ENCODE measurements around the gene BEGAIN.

Gene BEGAIN

DNA sequence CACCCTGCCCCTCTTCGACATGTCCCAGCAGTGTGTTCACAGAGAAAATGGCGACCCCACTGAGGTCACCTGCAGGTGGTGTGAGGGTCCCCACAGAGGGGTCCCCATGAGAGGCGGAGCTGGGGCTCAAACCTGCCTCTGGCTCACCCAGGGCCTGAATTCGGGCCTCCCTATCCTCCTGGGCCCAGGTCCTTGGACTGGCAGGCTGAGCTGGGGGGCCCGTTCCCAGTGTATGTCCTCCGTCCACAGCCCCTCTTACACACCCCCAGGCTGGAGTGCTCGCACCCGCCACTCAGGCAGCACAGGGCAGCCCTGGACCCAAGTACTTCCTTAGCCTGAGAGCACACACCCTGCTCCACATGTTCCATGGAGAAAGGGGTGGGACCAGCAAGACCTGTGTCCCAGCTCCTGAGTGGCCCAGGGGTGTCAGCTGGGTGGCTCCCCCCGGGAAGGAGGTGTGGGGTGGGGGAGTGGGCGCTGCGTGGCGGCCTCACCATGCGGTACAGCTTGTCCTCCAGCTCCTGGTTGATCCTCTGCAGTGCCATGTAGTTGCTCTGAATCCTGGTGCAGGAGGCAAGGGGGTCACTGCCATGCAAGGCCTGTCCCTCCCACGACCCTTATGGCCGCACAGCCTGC is 42.6 kb downstream of the BEGAIN start:
- H3K4me3 ChIP-seq (ENCODE audit: low read depth, low read length): no peak overlapping the region
- H3K9me3 ChIP-seq (ENCODE audit: control insufficient read depth, insufficient read depth, low read depth, low read length): no peaks in the 10 kb centered on the region
- H3K36me3 ChIP-seq (ENCODE audit: control insufficient read depth, insufficient read depth, low read length): no peaks in the 10 kb centered on the region
- H3K27me3 ChIP-seq (ENCODE audit: control insufficient read depth, insufficient read depth, low read length): peaks cover 19% of the 10 kb centered on the region
- H3K27ac ChIP-seq (ENCODE audit: low read depth, low read length): no peak overlapping the region
- no peak overlapping the region for H3K9ac ChIP-seq (ENCODE audit: low read length)
- peaks cover 15% of the 10 kb centered on the region for H3K4me1 ChIP-seq (ENCODE audit: control insufficient read depth, insufficient read depth, low read length)

DNA sequence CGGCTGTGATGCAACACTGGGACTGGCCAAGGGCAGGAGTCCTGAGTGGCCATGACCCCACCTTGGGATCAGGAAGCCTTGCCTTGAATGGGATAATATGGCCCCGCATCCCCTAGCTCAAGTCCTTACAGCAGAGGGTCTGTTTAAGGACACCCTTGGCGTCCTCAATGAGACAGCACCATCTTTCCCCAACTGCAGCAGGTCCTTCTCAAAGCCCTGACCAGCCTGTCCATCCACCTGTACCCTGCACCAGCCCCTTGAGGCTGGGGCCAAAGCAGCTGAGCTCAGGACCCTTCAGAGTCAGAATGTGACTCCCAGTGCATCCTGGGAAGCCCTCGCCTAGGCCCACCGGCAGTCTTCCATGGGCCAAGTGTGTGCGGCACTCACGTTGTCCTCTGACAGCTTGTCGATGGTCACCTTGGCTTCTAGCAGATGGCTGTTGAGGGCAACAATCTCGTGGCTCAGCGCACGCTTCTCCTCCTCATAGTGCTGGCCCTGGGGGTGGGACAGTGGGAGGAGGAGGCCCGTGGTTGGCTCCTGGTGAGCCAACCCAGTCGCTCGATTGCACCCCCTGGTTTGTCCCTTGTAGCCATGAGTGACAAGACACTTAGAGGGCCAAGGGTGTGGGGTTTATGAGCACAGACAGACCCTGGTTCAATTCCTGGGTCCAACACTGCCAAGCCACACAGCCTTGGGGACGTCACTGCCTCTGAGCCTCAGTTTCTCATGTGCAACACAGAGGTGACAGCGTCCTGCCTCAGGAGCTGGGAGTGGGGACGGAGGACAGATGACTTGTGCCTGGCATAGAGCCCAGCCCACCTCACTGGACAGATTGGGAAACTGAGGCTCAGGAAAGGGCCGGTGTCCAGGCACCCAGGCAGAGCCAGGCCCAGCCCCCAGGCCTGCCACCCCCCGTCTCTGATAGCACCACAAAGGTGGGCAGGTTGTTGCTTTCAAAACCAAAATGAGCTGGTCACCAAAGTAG is 43.5 kb downstream of the BEGAIN start:
- Histone ChIP-seq H3K9ac (ENCODE audit: low read length) (no peak overlapping the region), H3K4me1 (ENCODE audit: control insufficient read depth, insufficient read depth, low read length) (peaks cover 15% of the 10 kb centered on the region), H3K27me3 (ENCODE audit: control insufficient read depth, insufficient read depth, low read length) (peaks cover 19% of the 10 kb centered on the region), H3K9me3 (ENCODE audit: control insufficient read depth, insufficient read depth, low read depth, low read length) (no peaks in the 10 kb centered on the region), H3K27ac (ENCODE audit: low read depth, low read length) (no peak overlapping the region), H3K4me3 (ENCODE audit: low read depth, low read length) (no peak overlapping the region), H3K36me3 (ENCODE audit: control insufficient read depth, insufficient read depth, low read length) (no peaks in the 10 kb centered on the region)

DNA sequence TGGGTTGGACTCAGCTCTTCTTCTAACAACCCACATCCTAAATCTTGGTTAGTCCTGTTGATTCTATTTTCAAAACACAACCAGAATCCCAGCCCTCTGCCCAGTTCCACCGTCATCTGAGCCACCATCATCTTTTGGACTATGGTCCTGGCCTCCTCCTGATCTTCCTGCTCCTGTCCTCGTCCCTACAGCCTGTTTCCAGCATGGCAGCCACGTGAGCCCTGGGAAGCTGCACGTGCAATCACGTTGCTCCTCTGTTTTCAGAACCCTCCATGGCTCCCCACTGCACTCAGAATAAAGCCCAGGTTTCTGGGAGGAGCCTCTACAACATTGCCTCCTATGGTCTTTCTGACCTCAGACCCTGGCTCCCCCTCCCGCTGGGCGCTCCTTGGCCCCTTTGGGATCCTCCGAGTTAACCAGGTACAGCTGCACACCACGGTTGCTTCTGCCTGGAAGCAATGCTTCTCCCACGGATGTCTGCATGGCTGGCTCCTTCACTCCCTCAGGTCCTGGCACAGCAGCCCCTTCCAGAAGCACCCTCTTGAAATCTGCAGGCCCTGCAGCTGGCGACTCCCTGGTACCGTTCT is 44.5 kb downstream of the BEGAIN start:
- no peak overlapping the region for H3K27ac ChIP-seq (ENCODE audit: low read depth, low read length)
- H3K9ac ChIP-seq (ENCODE audit: low read length): no peak overlapping the region
- no peaks in the 10 kb centered on the region for H3K9me3 ChIP-seq (ENCODE audit: control insufficient read depth, insufficient read depth, low read depth, low read length)
- H3K27me3 ChIP-seq (ENCODE audit: control insufficient read depth, insufficient read depth, low read length): peaks cover 12% of the 10 kb centered on the region
- H3K36me3 ChIP-seq (ENCODE audit: control insufficient read depth, insufficient read depth, low read length): no peaks in the 10 kb centered on the region
- peaks cover 15% of the 10 kb centered on the region for H3K4me1 ChIP-seq (ENCODE audit: control insufficient read depth, insufficient read depth, low read length)
- H3K4me3 ChIP-seq (ENCODE audit: low read depth, low read length): no peak overlapping the region

GRCh38 chr14:100541621-100542560 is 45.3 kb downstream of the BEGAIN start:
- no peaks in the 10 kb centered on the region for H3K36me3 ChIP-seq (ENCODE audit: control insufficient read depth, insufficient read depth, low read length)
- no peak overlapping the region for H3K4me3 ChIP-seq (ENCODE audit: low read depth, low read length)
- H3K4me1 ChIP-seq (ENCODE audit: control insufficient read depth, insufficient read depth, low read length): peaks cover 15% of the 10 kb centered on the region
- H3K27ac ChIP-seq (ENCODE audit: low read depth, low read length): no peak overlapping the region
- H3K27me3 ChIP-seq (ENCODE audit: control insufficient read depth, insufficient read depth, low read length): peaks cover 4% of the 10 kb centered on the region
- H3K9ac ChIP-seq (ENCODE audit: low read length): no peak overlapping the region
- no peaks in the 10 kb centered on the region for H3K9me3 ChIP-seq (ENCODE audit: control insufficient read depth, insufficient read depth, low read depth, low read length)

GRCh38 chr14:100540926-100541620 is 46.1 kb downstream of the BEGAIN start:
- H3K27ac ChIP-seq (ENCODE audit: low read depth, low read length): no peak overlapping the region
- no peaks in the 10 kb centered on the region for H3K36me3 ChIP-seq (ENCODE audit: control insufficient read depth, insufficient read depth, low read length)
- H3K27me3 ChIP-seq (ENCODE audit: control insufficient read depth, insufficient read depth, low read length): no peaks in the 10 kb centered on the region
- H3K9ac ChIP-seq (ENCODE audit: low read length): no peak overlapping the region
- H3K4me1 ChIP-seq (ENCODE audit: control insufficient read depth, insufficient read depth, low read length): peaks cover 15% of the 10 kb centered on the region
- H3K4me3 ChIP-seq (ENCODE audit: low read depth, low read length): no peak overlapping the region
- H3K9me3 ChIP-seq (ENCODE audit: control insufficient read depth, insufficient read depth, low read depth, low read length): no peaks in the 10 kb centered on the region

DNA sequence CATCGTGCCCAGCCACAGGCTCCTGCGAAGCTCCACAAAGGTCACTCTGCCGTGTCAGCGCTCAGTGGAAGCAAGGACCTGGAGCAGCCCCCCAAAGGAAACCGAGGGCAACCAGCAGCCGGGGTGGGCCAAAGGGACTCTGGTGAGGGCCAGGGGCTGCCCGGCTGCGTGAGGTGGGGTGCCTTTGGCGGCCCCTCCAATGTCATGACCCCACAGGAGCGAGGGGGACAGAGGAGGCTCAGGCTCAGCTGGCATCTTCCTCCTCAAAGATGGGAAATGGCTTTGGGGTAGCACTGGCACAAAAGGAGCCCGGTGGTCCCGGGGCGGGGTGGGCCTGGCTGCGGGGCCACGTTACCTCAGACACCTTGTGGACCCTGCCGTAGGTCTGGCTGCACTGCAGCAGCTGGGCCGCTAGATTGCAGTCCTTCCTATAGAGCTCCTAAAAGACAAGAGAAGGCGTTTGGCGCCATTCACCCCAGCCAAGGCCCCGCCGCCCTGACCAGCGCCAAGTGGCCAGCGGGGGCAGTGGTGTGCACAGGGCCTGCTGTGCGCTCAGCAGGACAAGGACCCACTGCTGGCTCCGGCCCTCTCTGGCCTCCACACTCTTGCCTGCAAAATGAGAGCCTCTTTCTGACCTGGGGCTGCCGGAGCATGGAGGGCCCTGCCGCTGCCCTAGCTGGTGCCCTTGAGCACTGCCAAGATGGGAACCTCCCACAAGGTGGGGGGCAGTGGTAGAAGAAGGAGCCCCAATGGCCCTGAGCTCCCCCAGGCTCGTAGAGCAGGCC is 46.9 kb downstream of the BEGAIN start:
- Histone ChIP-seq H3K4me3 (ENCODE audit: low read depth, low read length) (no peak overlapping the region), H3K9ac (ENCODE audit: low read length) (no peak overlapping the region), H3K27ac (ENCODE audit: low read depth, low read length) (no peak overlapping the region), H3K27me3 (ENCODE audit: control insufficient read depth, insufficient read depth, low read length) (no peaks in the 10 kb centered on the region), H3K9me3 (ENCODE audit: control insufficient read depth, insufficient read depth, low read depth, low read length) (no peaks in the 10 kb centered on the region), H3K36me3 (ENCODE audit: control insufficient read depth, insufficient read depth, low read length) (no peaks in the 10 kb centered on the region), H3K4me1 (ENCODE audit: control insufficient read depth, insufficient read depth, low read length) (peaks cover 8% of the 10 kb centered on the region)

DNA sequence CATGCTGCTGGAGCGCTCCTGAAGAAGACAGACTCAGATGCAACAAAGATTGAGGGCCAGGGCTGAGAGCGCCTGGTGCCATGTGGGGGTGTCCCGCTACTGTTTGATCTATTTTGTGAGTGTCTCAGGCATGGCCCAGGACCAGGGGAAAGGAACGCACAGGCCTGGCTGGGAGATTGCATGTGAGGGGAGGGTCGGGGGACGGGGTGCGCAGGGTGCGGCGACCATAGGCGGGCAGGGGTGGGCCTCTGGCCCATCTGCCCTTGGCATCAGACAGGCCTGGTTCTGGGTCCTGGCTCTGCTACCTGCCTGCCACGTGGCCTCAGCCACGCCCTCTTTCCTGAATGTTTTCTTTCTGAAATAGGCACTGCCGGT is 47.5 kb downstream of the BEGAIN start:
- H3K9ac ChIP-seq (ENCODE audit: low read length): no peak overlapping the region
- no peaks in the 10 kb centered on the region for H3K9me3 ChIP-seq (ENCODE audit: control insufficient read depth, insufficient read depth, low read depth, low read length)
- no peaks in the 10 kb centered on the region for H3K36me3 ChIP-seq (ENCODE audit: control insufficient read depth, insufficient read depth, low read length)
- H3K27me3 ChIP-seq (ENCODE audit: control insufficient read depth, insufficient read depth, low read length): no peaks in the 10 kb centered on the region
- no peak overlapping the region for H3K27ac ChIP-seq (ENCODE audit: low read depth, low read length)
- H3K4me1 ChIP-seq (ENCODE audit: control insufficient read depth, insufficient read depth, low read length): peaks cover 2% of the 10 kb centered on the region
- no peak overlapping the region for H3K4me3 ChIP-seq (ENCODE audit: low read depth, low read length)

DNA sequence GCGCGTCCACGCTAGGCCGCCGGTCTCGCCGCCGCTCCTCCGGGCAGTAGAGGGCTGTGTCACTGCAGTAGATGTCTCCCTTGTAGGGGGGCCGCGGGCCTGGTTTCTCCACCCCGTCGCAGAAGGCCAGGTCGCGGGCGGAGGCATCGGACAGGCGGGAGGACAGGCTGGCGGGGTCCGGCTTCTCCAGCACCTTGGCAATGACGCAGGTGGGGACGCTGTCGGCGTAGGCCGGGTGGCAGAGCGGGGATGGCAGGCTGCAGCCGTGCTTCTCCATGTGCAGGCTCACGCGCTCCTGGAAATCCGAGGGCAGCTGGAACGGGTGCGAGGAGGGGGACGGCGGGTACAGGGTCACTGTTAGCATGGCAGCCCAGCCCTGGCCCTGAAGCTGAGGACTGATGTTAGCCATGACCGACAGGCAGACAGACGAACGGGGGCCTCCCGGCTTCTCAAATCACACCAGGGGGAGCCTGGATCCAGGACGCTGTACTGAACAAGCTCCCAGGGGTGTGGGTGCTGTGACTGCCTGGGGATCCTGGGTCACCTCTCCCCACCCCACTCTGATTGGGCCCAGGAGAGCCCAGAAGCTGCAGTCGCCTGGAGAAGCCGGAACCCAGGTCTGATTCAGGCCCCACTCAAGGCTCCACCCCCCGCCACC is 48.1 kb downstream of the BEGAIN start:
- Histone ChIP-seq H3K4me1 (ENCODE audit: control insufficient read depth, insufficient read depth, low read length) (no peaks in the 10 kb centered on the region; the same call in 1 of the 2 replicates), H3K9me3 (ENCODE audit: control insufficient read depth, insufficient read depth, low read depth, low read length) (no peaks in the 10 kb centered on the region), H3K9ac (ENCODE audit: low read length) (no peak overlapping the region), H3K4me3 (ENCODE audit: low read depth, low read length) (no peak overlapping the region), H3K27me3 (ENCODE audit: control insufficient read depth, insufficient read depth, low read length) (no peaks in the 10 kb centered on the region), H3K27ac (ENCODE audit: low read depth, low read length) (no peak overlapping the region), H3K36me3 (ENCODE audit: control insufficient read depth, insufficient read depth, low read length) (no peaks in the 10 kb centered on the region)

DNA sequence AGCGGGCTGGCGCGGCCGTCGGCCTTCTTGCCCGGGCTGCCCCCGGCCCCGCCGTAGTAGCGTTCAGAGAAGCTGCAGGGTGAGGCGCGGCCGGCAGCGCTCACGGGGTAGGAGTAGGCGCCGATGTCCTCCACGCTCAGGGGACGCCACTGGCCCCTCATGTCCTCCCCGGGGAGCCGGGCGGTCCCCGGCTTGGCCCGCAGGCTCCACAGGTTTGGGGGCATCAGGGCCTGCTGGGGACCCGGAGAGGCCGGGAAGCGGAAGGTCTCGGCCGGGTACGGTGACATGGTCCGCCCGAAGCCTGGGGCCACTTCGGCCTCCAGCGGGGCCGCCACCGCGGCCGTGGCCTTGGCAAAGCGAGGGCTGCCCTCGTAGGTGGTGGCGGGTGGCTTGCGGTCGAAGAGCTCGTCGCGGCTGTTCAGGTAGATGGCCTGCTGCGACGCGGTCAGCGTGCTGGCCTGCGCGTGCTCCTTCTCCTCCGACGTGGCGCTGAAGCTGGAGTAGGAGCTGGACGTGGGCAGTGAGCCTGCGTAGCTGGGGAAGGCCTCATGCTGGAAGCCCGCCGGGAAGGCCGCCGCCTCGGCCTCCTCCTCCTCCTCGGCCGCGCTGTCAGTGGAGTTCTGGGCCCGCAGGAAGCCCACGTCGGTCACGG is 48.7 kb downstream of the BEGAIN start:
- H3K4me1 ChIP-seq (ENCODE audit: control insufficient read depth, insufficient read depth, low read length): no peaks in the 10 kb centered on the region; the same call in 1 of the 2 replicates
- H3K9me3 ChIP-seq (ENCODE audit: control insufficient read depth, insufficient read depth, low read depth, low read length): no peaks in the 10 kb centered on the region

More for the DNA sequence above, 48.7 kb downstream of the BEGAIN start:
- H3K4me3 ChIP-seq (ENCODE audit: low read depth, low read length): no peak overlapping the region
- no peaks in the 10 kb centered on the region for H3K27me3 ChIP-seq (ENCODE audit: control insufficient read depth, insufficient read depth, low read length)
- H3K36me3 ChIP-seq (ENCODE audit: control insufficient read depth, insufficient read depth, low read length): no peaks in the 10 kb centered on the region
- no peak overlapping the region for H3K9ac ChIP-seq (ENCODE audit: low read length)
- no peak overlapping the region for H3K27ac ChIP-seq (ENCODE audit: low read depth, low read length)

Data from HUES6 (cell line).